Measurements from ENCODE around the gene RNF130. TPM values are rescaled to one million over a fixed set of nuclear protein-coding genes. Genes with fewer than 3 reads are reported as not detected.
"Not testable (repeated sequence)": the region's sequence is repeated elsewhere in the genome, so short reads cannot be mapped to it uniquely, and the experiment has no call there.

RNF130 gene
- total RNA-seq, 1 donor from 2014 or later = 52.1 TPM

DNA sequence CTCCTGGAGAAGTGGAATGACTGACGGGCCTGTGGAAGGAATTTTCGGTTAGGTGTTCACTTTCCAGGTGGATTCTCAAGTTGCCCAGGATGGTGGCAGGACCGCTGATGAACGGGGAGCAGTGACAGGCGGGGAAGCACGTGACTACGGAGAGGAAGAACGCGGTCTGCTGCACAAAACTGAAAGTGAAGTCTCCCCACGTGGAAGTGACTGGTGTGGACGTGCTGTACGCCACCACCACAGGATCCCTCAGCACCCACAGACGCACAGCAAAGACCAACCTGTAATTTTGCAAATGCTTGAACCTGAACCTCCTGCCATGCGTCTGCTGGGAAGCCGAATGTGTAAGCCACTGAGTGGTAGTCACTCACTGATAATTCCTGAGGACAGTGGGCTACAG, 51.4 kb downstream of the RNF130 start:
- Mint-ChIP-seq H3K4me1 (ENCODE audit: unreplicated experiment) (no peaks in the 10 kb centered on the region), H3K4me3 (no peak overlapping the region), H3K27ac (no peak overlapping the region), H3K36me3 (peaks cover 42% of the 10 kb centered on the region), H3K27me3 (no peaks in the 10 kb centered on the region), H3K9me3 (peaks cover 8% of the 10 kb centered on the region)
- no peak for TF ChIP-seq CTCF (conservative IDR thresholded peaks at IDR 0.05)
- no peak for DNase-seq (ENCODE audit: extremely low spot score, unreplicated experiment)

GRCh38 chr5:180018347-180019060, 53.1 kb downstream of the RNF130 start:
- DNase-seq (ENCODE audit: extremely low spot score, unreplicated experiment) = no peak
- no peak overlapping the region for H3K27ac Mint-ChIP-seq
- H3K4me1 Mint-ChIP-seq (ENCODE audit: unreplicated experiment) = no peaks in the 10 kb centered on the region
- H3K4me3 Mint-ChIP-seq = no peak overlapping the region
- H3K36me3 Mint-ChIP-seq = peaks cover 42% of the 10 kb centered on the region
- H3K9me3 Mint-ChIP-seq = peaks cover 8% of the 10 kb centered on the region
- no peaks in the 10 kb centered on the region for H3K27me3 Mint-ChIP-seq
- no peak for TF ChIP-seq CTCF (conservative IDR thresholded peaks at IDR 0.05)

GRCh38 chr5:180015523-180015922, 56.0 kb downstream of the RNF130 start:
- H3K27me3 Mint-ChIP-seq; DNase-seq (ENCODE audit: extremely low spot score, unreplicated experiment); H3K27ac Mint-ChIP-seq; H3K4me1 Mint-ChIP-seq (ENCODE audit: unreplicated experiment); H3K9me3 Mint-ChIP-seq; H3K4me3 Mint-ChIP-seq: not testable (repeated sequence)
- H3K36me3 Mint-ChIP-seq = peaks cover 30% of the 10 kb centered on the region

DNA sequence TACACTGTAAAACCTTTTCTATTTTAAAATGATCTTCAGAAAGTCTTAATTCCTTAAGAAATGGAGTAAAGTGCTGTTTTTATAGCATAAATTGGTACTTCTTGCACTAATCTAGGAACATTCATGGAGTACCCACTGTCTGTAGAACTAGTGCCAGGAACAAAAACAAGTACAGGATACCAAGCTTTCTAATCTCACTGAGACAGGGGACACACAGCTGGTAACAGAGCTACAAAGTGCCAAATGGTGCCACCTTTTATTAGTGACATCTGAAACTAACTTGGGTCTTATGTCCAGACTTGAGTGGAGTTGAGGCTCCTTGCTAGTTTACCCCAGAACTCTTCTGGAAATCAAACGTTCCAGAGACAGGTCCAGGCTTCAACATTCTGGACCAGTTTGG, 57.9 kb downstream of the RNF130 start:
- Mint-ChIP-seq H3K27ac (no peak overlapping the region), H3K4me1 (ENCODE audit: unreplicated experiment) (peaks cover 6% of the 10 kb centered on the region), H3K9me3 (no peaks in the 10 kb centered on the region), H3K27me3 (no peaks in the 10 kb centered on the region), H3K4me3 (no peak overlapping the region), H3K36me3 (peaks cover 23% of the 10 kb centered on the region)
- TF ChIP-seq CTCF (conservative IDR thresholded peaks at IDR 0.05) = no peak
- no peak for DNase-seq (ENCODE audit: extremely low spot score, unreplicated experiment)

GRCh38 chr5:180012316-180012715, 59.2 kb downstream of the RNF130 start:
- Mint-ChIP-seq H3K27me3 (no peaks in the 10 kb centered on the region), H3K36me3 (peaks cover 20% of the 10 kb centered on the region), H3K9me3 (no peaks in the 10 kb centered on the region), H3K4me3 (no peak overlapping the region), H3K4me1 (ENCODE audit: unreplicated experiment) (peaks cover 18% of the 10 kb centered on the region), H3K27ac (no peak overlapping the region)
- no peak for TF ChIP-seq CTCF (conservative IDR thresholded peaks at IDR 0.05)
- DNase-seq (ENCODE audit: extremely low spot score, unreplicated experiment) = no peak

GRCh38 chr5:180010636-180011035, 60.9 kb downstream of the RNF130 start:
- Mint-ChIP-seq H3K27me3 (no peaks in the 10 kb centered on the region), H3K4me3 (no peak overlapping the region), H3K36me3 (peaks cover 11% of the 10 kb centered on the region), H3K4me1 (ENCODE audit: unreplicated experiment) (peaks cover 33% of the 10 kb centered on the region), H3K9me3 (no peaks in the 10 kb centered on the region), H3K27ac (no peak overlapping the region)
- TF ChIP-seq CTCF (conservative IDR thresholded peaks at IDR 0.05) = no peak
- no peak for DNase-seq (ENCODE audit: extremely low spot score, unreplicated experiment)
